NCI-H2227 treated with DMSO at 0.1 percent for 48 hours (cell line): ENCODE measurements around the gene MLKL.
"Not testable (repeated sequence)": the region's sequence is repeated elsewhere in the genome, so short reads cannot be mapped to it uniquely, and the experiment has no call there.

Source experiments
- DNase-seq: peaks from one replicate; lab custom pipeline; 2025; lab: John Stamatoyannopoulos, UW

MLKL gene

DNA sequence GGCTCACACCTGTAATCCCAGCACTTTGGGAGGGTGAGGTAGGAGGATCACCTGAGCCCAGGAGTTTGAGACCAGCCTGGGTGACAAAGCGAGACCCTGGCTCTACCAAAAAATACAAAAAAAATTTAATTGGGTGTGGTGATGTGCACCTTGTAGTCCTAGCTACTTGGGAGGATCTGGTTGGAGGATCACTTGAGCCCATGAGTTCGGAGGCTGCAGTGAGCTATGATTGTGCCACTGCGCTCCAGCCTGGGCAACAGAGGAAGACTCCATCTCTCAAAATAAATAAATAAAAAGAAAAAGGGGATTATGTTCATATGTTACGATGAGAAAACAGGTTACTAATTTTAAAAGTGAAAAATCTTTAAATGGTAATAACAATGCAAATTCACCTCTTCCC is 996 bp downstream of the MLKL start:
- DNase-seq: no peak

DNA sequence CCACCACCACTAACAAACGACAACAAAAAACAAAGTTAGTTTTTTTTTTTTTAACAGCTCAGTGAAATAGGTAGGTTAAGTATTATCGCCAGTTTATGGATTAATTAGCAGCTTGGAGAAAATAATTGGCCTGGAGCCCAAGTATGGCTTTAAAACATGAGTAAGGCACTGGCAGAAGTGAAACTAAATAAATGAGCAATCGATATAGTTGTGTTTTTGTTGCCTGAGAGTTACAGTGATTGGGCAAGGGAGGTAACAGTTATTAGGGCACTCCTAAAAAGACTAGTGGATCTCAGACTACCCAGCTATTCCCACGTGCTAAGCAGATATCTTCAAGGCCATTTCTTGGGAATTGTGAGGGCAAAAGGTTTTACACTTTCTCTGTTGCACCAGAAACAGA is 2.4 kb downstream of the MLKL start:
- no peak for DNase-seq

DNA sequence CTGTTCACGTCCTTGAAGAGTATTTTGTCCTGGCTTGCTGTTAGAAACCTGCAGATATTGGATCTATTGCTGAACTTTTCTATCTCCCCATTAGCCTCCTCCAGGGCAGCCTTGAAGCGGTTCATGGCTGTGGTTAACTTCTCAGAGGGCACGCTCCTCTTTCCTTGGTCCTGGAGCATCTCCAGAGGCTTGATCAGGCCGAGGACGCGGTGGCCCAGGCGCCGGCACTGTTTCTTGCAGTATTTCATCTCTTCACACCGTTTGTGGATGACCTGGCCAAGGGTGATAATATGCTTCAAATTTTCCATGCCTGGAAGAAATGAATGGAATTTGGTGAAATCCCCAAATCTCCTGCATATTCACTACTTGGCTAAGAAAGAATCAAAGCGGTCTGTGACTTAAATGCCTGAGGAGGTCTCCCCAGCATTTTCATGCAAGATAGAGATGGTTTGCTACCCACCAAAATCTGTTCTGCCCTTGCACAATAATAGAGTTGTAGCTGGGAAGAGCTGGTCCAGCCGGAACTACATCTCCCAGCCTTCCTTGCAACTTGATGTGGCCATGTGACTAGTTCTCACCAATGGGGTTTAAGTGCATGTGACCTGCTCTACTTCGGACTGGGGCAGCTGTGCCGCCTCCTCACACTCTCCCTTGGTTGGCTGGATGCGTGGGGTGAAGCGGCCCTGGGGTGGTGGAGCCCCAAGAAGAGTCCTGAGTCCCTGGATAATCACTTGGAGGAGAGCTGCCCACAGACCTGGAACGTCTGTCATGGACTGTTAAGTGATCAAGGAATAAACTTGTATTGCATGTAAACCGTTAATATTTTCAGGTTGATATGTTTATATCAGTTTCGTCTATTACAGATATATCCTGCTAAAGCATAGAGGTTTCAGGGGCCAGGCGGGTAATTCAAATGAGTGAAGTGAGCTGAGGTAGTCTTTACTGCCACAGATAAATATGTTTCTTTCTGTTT is 4.9 kb downstream of the MLKL start:
- DNase-seq: peak; percentile 72

DNA sequence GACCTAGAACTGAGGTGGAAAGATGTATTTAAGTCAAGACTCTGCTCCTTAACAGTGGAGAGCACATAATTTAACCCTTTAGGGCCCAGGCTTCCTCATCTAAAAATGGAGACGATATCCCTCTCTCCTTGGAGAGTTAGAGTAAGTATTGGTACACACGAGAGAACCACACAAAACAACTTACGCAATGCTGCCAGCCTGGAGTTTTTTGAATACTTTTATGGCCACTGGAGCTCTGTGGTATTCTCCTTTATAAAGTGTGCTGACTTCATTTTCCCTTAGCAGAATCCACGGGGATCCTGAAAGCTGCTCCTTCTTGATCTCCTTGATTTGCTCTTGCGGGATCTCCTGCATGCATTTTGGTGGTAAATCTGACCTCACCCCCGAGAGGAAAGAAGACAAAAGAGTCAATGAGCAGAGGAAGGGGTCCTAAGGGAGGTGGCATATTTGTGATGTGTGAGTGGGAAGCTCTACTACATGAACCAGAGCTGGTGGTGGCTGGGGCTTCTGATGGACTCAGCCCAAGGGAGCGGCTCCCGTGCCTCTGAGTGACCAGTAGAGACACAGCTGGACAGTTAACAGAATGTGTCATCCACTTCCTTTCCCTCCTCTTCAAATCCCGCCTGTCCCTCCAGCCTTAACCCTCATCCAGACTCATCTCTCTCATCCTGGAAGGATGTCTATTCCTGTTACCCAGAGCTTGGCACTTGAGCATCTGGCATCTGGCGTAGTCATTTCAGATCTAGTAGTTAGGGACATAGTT is 9.4 kb downstream of the MLKL start:
- DNase-seq: no peak

DNA sequence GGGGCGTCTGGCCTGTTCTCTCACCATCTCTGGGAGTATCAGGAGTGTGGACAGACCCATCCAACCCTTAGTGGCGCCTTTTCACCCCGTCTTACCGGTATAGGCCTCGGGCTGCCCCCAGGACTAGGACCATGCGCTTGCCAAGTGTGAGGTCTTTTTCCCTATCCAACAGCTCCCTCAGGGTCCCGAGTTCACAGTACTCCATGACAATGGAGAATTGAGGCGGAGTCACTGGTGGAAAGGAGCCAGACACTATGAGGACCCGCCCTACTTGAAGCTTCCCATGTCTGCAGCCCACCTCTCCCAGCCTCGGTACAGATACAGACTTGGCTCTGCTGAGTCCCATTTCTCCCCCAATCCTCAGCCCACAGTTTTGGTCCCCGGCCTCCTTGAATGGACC is 18.1 kb downstream of the MLKL start:
- no peak for DNase-seq

DNA sequence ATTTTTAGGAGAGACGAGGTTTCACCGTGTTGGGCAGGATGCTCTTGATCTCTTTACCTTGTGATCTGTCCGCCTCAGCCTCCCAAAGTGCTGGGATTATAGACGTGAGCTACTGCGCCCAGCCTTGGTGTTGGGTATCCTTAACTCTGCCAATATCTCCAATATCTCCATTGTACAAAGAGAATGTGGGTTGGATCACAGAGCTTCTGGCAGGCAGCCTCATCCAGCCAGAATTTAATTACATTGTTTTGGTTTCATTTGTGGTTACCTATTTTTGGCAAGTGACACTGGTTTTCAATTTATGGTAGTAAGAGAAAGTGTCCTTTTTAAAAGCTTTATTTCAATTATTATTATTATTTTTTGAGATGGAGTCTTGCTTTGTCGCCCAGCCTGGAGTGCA is 20.0 kb downstream of the MLKL start:
- no peak for DNase-seq

DNA sequence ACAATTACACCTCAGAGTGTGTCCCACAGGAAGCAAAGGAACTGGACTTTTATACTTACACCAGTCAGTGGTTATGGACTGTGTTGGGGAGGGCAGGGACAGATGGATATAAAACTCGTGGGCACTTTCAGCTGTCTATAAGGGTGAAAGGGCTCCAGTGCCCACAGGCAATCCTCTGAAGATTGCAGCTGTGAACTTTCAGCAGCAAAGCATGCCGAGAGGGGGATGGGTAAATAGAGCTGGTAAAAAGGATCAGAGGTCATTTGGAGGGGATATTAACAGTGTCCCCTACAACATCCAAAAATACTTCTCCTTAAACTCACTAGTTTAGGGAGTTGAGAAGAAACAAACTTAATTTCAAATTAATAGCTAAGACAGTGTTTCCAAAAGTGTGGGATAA is 20.7 kb downstream of the MLKL start:
- DNase-seq: no peak

DNA sequence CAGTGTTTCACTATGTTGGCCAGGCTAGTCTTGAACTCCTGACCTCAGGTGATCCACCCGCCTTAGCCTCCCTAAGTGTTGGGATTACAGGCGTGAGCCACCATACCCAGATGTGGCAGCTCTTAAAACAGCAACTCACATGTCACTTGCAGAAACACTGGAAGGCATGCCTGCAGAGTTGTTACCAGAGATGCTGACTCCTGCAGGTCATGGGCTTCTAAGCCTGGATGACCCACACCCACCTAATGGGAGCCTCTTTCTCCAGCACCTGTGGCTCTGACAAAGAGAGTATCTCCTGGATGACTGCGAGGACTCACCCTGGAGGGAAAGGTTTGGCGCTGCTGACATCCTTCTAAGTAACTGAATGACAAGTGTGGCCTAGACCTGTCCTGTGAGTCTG is 22.8 kb downstream of the MLKL start:
- DNase-seq: no peak

DNA sequence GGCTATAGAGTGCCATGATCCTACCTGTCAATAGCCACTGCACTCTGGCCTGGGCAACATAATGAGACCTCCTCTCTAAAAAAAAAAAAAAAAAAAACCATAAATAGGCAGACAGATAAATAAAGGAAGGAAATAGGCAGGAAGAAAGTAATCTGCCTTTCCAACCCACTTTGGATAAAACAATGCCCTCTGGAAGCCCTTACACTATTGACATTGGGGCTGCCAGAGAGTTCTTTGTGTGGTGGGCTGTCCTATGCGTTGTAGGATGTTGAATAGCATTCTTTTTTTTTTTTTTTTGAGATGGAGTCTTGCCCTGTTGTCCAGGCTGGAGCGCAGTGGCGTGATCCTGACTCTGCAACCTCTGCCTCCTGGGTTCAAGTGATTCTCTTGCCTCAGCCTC is 26.8 kb downstream of the MLKL start:
- DNase-seq: no peak

DNA sequence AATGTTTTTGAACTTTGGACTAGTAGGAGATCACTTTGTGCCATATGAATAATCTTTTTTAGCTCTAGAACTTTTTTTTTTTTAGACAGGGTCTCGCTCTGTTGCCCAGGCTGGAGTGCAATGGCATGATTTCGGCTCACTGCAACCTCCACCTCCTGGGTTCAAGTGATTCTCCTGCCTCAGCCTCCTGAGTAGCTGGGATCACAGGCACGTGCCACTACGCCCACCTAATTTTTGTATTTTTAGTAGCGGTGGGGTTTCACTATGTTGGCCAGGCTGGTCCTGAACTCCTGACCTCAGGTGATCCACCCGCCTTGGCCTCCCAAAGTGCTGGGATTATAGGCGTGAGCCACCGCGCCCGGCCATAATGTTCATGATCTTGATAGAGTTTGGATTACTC is 31.8 kb downstream of the MLKL start:
- not testable (repeated sequence) for DNase-seq

DNA sequence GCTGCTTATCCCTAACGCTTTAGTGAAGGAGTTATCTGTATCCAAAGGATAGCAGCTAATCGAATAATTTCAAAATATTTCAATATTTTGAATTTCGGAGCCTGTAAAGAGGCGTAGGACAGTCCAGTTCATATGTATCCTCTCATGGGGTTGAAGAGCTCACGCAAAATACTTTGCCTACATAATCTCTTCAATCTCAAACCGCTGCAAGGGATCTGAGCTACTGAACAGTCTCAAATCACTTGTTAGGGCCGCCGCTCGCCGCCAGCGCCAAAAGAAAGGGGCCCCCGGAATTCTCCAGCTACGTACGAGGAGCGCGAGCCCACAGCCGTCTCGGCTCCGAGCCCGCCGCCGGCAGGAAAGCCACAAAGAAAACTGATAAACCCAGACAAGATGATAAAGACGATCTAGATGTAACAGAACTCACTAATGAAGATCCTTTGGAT is 33.4 kb downstream of the MLKL start:
- no peak for DNase-seq

DNA sequence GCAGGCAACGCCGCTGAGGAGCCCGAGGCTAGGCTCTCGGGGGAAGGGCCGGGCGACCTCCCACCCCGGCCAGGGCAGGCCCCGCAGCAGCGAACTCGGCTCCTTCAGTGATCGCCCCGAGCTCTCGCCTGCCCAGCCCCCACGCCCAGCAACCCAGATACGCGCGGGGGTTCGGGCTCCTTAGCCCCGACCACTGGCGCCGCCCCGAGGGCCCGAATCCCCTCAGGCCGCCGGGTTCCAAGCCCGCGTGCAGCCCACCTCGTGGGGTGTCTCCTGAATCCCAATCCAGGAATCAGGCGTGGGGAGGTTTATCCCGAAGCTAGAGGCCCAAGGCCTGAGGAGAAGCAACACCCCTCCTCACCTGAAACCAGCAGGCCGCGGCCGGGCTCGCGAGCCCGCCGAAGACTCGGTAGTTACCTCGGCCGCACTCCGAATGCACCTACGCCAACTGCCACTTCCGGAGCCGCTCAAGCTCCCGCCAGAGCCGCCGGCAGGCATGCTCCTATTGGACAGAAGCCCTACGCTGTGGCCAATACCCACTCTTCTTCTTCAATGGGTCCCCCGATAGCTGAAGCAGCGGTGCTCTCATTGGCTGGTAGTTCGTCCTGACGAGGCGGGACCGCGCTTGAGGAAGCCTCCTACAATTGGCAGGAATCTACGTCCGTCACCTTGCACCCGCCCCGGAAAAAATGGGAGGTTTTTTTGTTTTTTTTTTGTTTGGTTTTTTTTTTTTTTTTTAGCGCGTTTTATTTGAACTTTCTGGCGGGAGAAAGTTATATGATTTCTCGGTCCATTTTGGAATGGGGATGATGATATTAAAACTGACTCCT is 34.0 kb downstream of the MLKL start, which contains the start of gene RFWD3:
RFWD3 (minus strand) TSS at position 453 of the 830 bp plus-strand sequence. CDS start 5,428 bp downstream, outside the sequence.
- peak; percentile 94 for DNase-seq

DNA sequence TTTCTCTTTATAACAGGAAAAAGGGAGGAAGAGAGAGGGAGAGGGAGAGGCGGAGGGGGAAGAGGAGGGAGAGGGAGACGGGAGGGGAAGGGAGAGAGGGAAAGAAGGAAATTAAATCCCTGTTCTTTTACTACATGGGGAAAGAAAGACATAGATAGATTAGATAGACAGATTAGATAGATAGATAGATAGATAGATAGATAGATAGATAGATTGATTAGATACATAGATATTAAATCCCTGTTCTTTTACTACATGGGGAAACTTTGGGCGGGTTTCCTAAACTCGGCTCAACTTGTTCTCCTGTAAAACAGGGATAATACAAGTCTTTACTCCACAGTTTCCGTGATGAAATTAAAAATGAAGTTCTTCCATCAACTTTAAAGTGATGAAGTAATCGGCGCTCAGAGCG is 34.6 kb downstream of the MLKL start:
- DNase-seq: no peak

DNA sequence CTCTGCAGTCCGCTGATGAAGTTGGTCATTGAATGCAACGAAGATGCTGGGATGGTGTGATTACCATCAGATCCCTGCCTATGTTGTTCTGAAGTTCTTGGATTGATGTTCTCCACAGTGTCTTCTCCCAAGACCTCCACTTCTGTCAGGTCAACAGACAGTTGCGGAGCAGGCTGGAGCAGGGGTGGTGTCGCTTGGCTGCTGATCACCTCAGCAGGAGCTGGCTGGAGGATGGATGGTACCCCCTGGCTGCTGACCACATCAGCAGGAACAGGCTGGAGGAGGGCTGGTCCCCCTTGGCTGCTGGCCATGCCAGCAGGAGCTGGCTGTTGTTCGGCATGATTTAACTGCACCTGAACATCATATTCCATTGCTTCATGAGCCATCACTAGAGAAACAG is 39.6 kb downstream of the MLKL start:
- no peak for DNase-seq

DNA sequence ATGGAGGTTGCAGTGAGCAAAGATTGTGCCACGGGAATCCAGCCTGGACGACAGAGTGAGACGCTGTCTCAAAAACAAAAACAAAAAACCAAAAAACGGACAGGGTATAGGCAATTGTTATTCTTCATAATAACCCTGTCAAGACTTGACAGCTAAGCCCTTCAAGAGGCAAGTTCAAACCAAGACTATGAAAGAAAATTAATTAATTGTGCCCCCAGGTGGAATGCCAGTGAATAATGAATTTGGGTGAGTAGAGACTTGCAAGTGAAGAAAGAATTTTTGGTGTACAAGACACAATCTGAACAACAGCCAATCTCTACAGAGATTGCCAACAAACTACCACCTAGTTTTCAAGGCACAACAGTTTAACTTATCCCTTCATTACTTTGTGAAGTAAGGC is 40.3 kb downstream of the MLKL start:
- no peak for DNase-seq

DNA sequence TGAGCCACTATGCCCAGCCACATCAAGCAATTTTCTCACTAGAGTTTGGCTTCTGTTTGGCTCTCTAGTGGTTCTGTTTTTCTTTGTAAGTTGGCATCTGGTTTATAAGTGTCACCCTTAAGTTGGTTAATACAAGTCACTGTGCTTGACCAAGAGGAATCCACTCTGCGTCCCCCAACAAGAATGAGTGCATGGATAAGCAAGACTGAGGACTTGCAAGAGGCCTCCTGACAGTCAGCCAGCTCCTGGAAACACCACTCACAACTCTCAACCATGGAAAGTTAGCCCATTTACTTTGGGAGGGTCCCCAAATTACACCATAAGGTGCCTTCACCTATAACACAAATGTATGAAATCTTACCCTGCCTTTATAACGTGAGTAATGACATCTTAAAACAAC is 41.6 kb downstream of the MLKL start:
- DNase-seq: no peak

DNA sequence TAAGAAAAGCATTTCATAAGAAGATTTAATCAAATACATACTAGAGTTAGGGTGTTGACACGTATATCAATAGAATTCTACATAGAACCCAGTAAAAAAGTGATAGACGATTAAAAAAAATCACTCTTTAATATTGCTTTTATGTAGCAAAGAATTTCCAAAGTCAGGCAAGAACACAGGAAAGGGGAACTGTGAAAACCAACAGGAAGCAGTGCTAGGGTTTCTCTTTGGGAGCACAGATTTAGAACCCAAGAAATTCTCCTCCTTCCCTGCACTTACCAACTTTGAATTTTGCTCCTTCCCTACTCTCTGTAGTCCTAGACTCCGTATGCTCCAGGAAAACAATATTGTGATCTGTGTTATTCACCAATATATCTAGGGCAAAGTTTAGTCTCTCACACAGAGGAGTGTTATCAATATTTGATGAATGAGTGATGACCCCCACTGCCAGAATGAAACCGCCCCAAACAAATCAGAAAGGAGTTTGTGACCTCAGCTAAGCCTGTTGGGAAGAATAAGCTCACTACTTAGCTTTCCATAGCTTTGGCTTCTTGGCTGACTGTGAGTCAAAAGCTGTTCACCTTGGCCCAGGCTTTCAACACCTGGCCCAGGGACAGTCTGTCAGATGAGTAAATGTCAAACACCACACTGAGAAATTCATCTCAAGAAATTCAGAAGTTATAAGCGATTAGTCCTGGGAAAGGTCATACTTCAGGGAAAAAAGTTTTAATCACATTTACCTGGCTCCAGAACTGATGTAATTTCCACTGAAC is 42.6 kb downstream of the MLKL start:
- no peak for DNase-seq

DNA sequence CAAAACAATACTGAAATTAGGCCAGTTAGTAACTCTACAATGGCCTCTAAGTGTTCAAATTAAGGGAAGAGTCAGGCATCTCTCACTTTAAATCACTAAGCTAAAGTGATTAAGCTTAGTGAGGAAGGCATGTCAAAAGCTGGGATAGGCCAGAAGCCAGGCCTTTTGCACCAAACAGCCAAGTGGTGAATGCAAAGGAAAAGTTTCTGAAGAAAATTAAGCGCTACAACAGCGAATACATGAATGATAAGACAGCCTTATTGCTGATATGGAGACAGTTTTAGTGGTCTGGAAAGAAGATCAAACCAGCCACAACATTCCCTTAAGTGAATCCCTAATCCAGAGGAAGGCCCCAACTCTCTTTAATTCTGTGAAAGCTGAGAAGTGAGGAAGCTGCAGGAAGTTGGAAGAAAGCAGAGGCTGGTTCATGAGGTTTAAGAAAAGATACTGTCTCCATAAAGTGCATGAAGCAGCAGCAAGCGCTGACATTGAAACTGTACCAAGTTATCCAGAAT is 46.1 kb downstream of the MLKL start:
- DNase-seq: no peak

DNA sequence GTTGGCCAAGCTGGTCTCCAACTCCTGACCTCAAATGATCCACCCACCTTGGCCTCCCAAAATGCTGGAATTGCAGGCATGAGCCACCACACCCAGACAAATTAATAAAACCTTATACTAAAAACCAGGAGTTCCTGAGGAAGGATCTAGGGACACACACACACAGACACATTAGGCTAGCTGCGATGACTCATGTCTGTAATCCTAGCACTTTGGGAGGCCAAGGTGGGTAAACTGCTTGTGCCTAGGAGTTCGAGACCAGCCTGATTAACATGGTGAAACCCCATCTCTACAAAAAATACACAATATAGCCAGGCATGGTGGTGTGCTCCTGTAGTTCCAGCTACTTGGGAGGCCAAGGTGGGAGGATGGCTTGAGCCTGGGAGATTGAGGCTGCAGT is 47.8 kb downstream of the MLKL start:
- not testable (repeated sequence) for DNase-seq

DNA sequence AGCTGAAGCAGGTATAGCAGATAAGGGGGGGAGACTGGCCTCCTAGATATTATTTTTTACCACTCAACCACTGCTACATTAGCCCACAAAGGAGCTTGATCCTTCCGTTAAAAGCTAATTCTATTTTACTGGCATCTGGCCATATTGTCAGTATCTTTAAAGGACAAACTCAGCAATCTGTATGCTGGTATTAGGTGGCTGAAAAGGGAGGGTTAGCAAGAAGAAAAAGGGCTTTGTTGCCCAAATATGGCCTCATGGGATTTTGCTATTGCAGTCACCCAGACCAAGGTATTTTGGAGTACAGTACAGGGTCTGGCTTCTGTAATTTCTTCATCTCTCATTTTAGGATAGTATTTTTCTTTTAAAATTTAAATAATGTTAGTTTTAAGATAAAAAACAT is 48.4 kb downstream of the MLKL start:
- DNase-seq: no peak

DNA sequence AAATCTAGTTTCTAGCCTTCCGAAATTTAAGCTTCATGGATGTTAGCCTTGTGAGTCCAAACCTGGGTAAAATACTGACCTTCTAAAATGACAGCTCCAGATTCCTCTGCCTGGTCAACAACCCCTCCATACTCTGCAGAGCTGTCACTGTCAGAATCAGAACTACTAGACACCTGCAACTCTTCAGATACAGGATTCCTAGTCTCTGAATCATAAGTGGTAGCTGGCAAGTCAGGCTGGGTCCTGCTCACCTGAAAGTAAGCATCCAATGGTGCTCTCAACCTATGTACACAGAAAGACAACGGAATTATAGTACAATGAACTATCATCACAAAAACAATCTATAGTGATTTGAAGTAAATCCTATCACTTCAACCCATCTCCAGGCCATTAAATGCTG is 48.8 kb downstream of the MLKL start:
- DNase-seq: no peak
